Sigmoid colon (tissue), 7 donors: ENCODE measurements around the gene ZNF692. TPM values are rescaled to one million over a fixed set of nuclear protein-coding genes. Genes with fewer than 3 reads are reported as not detected.

ENCODE experiments used
- DNase-seq: peaks from one replicate; pipeline ENCODE4 v3.0.0-alpha.2; 2019
- H3K27ac ChIP-seq, 4 donors: fragments of 200-600 bp; sonication (generic); one replicate each; pipeline ENCODE4 v1.5.1; 2016 to 2019; ENCODE audit warnings: mild to moderate bottlenecking in 1 of 4
- H3K27me3 ChIP-seq, 3 donors: fragments of 200-600 bp; sonication (generic); one replicate each; pipeline ENCODE4 v1.5.1; 2019; ENCODE audit warnings: mild to moderate bottlenecking in 1 of 3
- H3K36me3 ChIP-seq, 4 donors: fragments of 200-600 bp; sonication (generic); one replicate each; pipeline ENCODE4 v1.5.1; 2016 to 2019
- H3K4me1 ChIP-seq, 4 donors: fragments of 200-600 bp; sonication (generic); one replicate each; pipeline ENCODE4 v1.5.1; 2017 to 2019
- H3K4me3 ChIP-seq, 4 donors: fragments of 200-600 bp; sonication (generic); one replicate each; pipeline ENCODE4 v1.5.1; 2017 to 2019; ENCODE audit warnings: mild to moderate bottlenecking in 2 of 4, moderate library complexity in 1 of 4
- H3K9me3 ChIP-seq, 4 donors: fragments of 200-600 bp in 3 of 4; sonication (generic) in 3 of 4; one replicate each; pipeline versions ENCODE4 v1.5.1 to v1.6.1; 2013 to 2019
- CTCF ChIP-seq, 4 experiments: fragments of 450-650 bp in 3 of 4; fragments of 200-600 bp in 1 of 4; IDR thresholded peaks; one replicate each; pipeline ENCODE4 v1.5.1; 2016 to 2019; ENCODE audit warnings: antibody characterized with exemption in 4 of 4, mild to moderate bottlenecking in 3 of 4, moderate library complexity in 2 of 4
- EP300 ChIP-seq, 4 donors: sonication (generic); formaldehyde crosslinking; IDR thresholded peaks; one replicate each; pipeline ENCODE4 v1.6.1; 2017; ENCODE audit warnings: antibody characterized with exemption in 4 of 4
- POLR2A ChIP-seq, 2 donors: fragments of 450-650 bp; IDR thresholded peaks; one replicate each; pipeline ENCODE4 v1.6.1; 2016; ENCODE audit warnings: antibody characterized with exemption in 2 of 2, mild to moderate bottlenecking in 2 of 2, moderate library complexity in 2 of 2
- POLR2AphosphoS5 ChIP-seq, 4 donors: sonication (generic); formaldehyde crosslinking; IDR thresholded peaks; one replicate each; pipeline ENCODE4 v1.6.1; 2017; ENCODE audit warnings: antibody characterized with exemption in 4 of 4
- WGBS, 2 donors: extraction: QIAGEN DNeasy Blood & Tissue Kit; methylation state at CpG; one replicate each; pipeline ENCODE4 v1.1.7; 2013; 5-methylcytosine and 5-hydroxymethylcytosine counted together
- intact Hi-C: fragments of 100-400 bp; cut with DNase I; formaldehyde crosslinking; loops from one replicate; pipeline ENCODE4 v1.15.1; 2023
- polyA plus RNA-seq, 3 donors: library from polyadenylated mRNA; stranded (reverse); fragments of 200-250 nt; gene quantifications; one replicate each; pipeline ENCODE4 v1.2.3, GENCODE V29; 2013
- total RNA-seq, 4 donors: library from RNA; depleted of rRNA; stranded (reverse); fragments of >200 nt; gene quantifications; one replicate each; pipeline ENCODE4 v1.1.0, GENCODE V29; 2016
- donor health status: healthy with polysubstance abuse.
- donor health status: Bipolar disorder and iron deficiency.
- donor health status: healthy.

Gene ZNF692, protein sequence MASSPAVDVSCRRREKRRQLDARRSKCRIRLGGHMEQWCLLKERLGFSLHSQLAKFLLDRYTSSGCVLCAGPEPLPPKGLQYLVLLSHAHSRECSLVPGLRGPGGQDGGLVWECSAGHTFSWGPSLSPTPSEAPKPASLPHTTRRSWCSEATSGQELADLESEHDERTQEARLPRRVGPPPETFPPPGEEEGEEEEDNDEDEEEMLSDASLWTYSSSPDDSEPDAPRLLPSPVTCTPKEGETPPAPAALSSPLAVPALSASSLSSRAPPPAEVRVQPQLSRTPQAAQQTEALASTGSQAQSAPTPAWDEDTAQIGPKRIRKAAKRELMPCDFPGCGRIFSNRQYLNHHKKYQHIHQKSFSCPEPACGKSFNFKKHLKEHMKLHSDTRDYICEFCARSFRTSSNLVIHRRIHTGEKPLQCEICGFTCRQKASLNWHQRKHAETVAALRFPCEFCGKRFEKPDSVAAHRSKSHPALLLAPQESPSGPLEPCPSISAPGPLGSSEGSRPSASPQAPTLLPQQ
- total RNA-seq = 10 to 100 TPM; 23.5 to 59.8 (median 30.9) TPM
- 10 to 100 TPM in 2 of 3 donors, 1 to 10 TPM in 1; 5.4 to 63.2 (median 10.4) TPM for polyA plus RNA-seq

DNA sequence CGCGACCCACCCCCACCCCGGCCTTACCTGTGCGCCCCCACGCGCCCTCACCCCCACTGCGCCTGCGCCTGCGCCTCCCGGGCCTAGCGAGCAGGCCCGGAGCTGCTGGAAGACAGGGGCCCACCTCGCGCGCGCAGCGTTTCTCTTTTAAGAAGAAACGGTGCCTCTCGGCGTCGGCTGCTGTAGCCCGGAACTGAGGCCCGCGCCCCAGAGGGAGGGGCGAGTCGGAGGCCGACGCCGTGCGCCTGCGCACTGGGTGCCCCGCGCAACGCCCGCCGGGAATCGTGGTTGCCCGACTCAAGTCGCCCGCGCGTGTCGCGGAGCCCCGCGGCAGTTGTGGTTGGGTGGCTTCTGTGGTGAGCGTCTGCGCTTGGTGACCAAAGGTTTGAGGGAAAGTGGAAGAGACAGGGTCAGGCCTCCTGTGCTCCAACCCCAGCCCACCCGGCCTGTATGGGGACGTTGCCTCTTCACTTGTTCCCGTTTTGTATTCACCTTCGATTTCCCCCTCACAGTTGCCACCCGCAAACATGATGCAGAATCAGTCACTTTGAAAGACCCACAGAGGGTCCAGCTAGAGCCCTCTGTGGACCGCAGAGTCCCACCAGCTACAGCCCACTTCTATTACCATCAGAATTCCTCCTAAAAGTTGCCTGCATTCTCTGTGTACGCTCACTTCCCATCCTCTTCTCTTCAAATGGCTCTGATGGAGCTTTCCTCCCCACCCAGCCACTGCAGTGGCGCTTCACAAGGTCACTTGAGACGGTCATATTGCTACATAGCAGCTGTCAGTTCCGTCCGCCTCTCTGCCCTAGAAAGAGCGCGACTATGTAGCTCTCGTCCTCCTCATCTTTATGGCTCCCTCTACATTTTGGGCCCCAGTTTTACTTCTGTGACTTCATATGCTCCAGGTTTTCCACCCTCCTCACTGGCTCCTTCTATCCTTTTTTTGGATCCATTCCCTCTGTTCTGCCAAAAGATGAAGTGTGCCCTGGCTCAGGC, at the start of gene ZNF692:
Gene ZNF692, minus strand, starts transcription at position 195 of the 999 bp plus-strand sequence. CDS start 776 bp downstream, outside the sequence.
- WGBS, 2 donors = 5 to 7% methylated on average over 62 of the region's 62 CpGs
- H3K27me3 ChIP-seq = no peaks in the 10 kb centered on the region
- intact Hi-C loops = loop anchor here (1.0 to 2.0 kb wide), 3 partner anchors 14 to 34 kb away; partner anchors contain the start of gene SH3BP5L
- H3K36me3 ChIP-seq = peaks cover 0 to 13% (median 0%) of the 10 kb centered on the region in 4 donors
- no peaks in the 10 kb centered on the region for H3K9me3 ChIP-seq
- H3K27ac ChIP-seq = peak within 1 kb of the TSS; percentile 91 to 96 (median 92)
- H3K4me1 ChIP-seq = peaks cover 0 to 43% (median 32%) of the 10 kb centered on the region in 4 donors
- TF ChIP-seq POLR2AphosphoS5 (IDR thresholded peaks at IDR 0.05) (peak; percentile 81 to 96 (median 90)), POLR2A (IDR thresholded peaks at IDR 0.05) (peak; percentile 62 to 84), EP300 (IDR thresholded peaks at IDR 0.05) (no peak), CTCF (IDR thresholded peaks at IDR 0.05) (no peak)
- peak within 1 kb of the TSS; percentile 43 to 61 (median 58) for H3K4me3 ChIP-seq
- DNase-seq = peak; percentile 99

DNA sequence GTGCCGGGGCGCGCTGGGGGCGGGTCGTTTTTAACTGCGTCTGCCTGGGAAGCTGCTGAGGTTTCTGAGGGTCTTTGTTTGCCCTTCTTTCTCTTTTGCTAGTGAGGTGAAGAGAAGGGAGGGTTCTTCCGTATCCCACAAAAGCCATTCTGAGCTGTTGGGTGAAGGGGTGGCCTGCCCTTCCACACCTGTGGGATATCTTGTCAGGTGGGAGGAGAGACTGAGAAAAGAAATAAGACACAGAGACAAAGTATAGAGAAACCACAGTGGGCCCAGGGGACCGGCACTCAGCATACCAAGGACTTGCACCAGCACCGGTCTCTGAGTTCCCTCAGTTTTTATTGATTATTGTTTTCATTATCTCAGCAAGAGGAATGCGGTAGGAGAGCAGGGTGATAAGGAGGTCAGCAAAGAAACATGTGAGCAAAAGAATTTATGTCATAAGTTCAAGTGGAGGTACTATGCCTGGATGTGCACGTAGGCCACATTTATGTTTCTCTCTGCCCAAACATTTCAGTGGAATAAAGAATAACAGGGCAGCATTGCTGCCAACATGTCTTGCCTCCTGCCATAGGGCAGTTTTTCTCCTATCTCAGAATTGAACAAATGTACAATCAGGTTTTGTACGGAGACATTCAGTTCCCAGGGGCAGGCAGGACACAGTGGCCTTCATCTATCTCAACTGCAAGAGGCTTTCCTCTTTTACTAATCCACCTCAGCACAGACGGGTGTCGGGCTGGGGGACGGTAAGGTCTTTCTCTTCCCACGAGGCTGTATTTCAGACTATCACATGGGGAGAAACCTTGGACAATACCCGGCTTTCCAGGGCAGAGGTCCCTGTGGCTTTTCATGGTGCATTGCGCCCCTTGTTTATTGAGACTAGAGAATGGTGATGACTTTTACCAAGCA, 48.1 kb upstream of the ZNF692 start:
- intact Hi-C loops = loop anchor here (1.0 to 2.0 kb wide), 2 partner anchors 33 to 68 kb away; partner anchors contain the start of gene ZNF672
- Histone ChIP-seq H3K27me3 (no peaks in the 10 kb centered on the region), H3K4me3 (peak overlapping the region; percentile 55 to 67 (median 57)), H3K27ac (peak overlapping the region; percentile 85 to 96 (median 93)), H3K9me3 (no peaks in the 10 kb centered on the region), H3K4me1 (peaks cover 0 to 15% (median 12%) of the 10 kb centered on the region in 4 donors), H3K36me3 (no peaks in the 10 kb centered on the region)
- TF ChIP-seq POLR2AphosphoS5 (IDR thresholded peaks at IDR 0.05) (no peak), EP300 (IDR thresholded peaks at IDR 0.05) (no peak), POLR2A (IDR thresholded peaks at IDR 0.05) (no peak), CTCF (IDR thresholded peaks at IDR 0.05) (no peak)
- no peak for DNase-seq
- 22 to 31% methylated on average over 18 of the region's 18 CpGs for WGBS, 2 donors

DNA sequence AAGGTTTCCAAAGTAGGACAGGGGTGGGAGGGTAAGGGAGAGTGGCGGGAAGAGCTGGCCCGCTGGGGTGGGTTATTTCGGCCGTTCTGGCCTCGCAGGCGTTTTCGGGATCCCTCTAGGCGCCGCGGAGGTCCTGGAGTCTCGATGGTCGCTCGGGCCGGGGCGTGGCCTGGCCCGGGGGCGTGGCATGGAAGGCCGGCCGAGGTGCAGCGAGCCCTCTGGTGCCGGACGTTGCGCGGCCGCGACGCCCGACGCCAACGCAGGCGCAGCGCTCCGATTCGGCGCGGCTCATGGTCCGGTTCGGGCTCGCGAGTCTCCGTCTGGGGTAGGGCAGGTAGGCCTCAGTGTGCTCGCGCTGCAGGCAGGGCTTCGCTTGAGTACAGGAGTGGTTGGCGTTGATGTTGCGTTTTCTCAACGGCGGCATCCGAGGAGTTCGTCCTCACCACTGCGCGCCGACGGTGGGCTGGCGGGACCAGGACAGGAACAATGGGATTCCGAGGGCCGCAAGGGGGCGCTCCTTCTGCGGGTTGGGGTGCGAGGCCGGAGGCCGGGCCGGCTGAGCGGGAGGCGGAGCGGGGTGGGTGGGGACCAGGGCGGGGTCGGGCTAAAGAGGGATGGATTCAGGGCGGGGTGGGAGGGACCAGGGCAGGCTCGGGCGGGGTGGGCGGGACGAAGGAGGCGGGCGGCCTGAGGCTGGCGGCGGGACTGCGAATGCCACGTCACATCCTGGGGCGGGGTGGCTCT, 47.3 kb upstream of the ZNF692 start, which contains the start of gene PGBD2:
Gene PGBD2, plus strand, starts transcription at position 227 of the 744 bp plus-strand sequence. CDS start 7,628 bp downstream, outside the sequence.
- Histone ChIP-seq H3K27ac (peak within 1 kb of the TSS; percentile 85 to 96 (median 93)), H3K36me3 (no peaks in the 10 kb centered on the region), H3K4me3 (peak within 1 kb of the TSS; percentile 55 to 67 (median 57)), H3K4me1 (peaks cover 0 to 15% (median 12%) of the 10 kb centered on the region in 4 donors), H3K9me3 (no peaks in the 10 kb centered on the region), H3K27me3 (no peaks in the 10 kb centered on the region)
- intact Hi-C loops = loop anchor here (1.0 to 2.0 kb wide), 2 partner anchors 32 to 67 kb away; partner anchors contain the start of gene ZNF672
- peak; percentile 43 to 48 (median 46) for TF ChIP-seq CTCF (IDR thresholded peaks at IDR 0.05)
- peak; percentile 72 to 92 (median 84) for TF ChIP-seq POLR2AphosphoS5 (IDR thresholded peaks at IDR 0.05)
- TF ChIP-seq POLR2A (IDR thresholded peaks at IDR 0.05) = peak in 1 of 2 donors; percentile 40
- TF ChIP-seq EP300 (IDR thresholded peaks at IDR 0.05) = no peak
- DNase-seq = peak; percentile 95
- 1% methylated on average over 80 of the region's 80 CpGs for WGBS, 2 donors
